Progenitor cell of endocrine pancreas (in vitro differentiated cells): ENCODE measurements around the gene CDYL. TPM values are rescaled to one million over a fixed set of nuclear protein-coding genes. Genes with fewer than 3 reads are reported as not detected.

Experiments used
- DNase-seq: peaks from one replicate; pipeline ENCODE4 v3.0.0; 2021; ENCODE audit warnings: low spot score; ENCODE audit not compliant: unreplicated experiment
- H3K27ac Mint-ChIP-seq: 2 replicates; pipeline ENCODE4 v1.8.0; 2021; ENCODE audit warnings: mild to moderate bottlenecking, moderate library complexity, mixed read lengths
- H3K27me3 Mint-ChIP-seq: 2 replicates; pipeline ENCODE4 v1.8.0; 2021; ENCODE audit warnings: mixed read lengths
- H3K36me3 Mint-ChIP-seq: 2 replicates; pipeline ENCODE4 v1.8.0; 2022; ENCODE audit warnings: mixed read lengths; ENCODE audit not compliant: insufficient read depth
- H3K4me1 Mint-ChIP-seq: 2 replicates; pipeline ENCODE4 v1.8.0; 2021; ENCODE audit warnings: low read depth, mixed read lengths
- H3K4me3 Mint-ChIP-seq: 2 replicates; pipeline ENCODE4 v1.8.0; 2021; ENCODE audit warnings: low read depth, mild to moderate bottlenecking, moderate library complexity, mixed read lengths
- H3K9me3 Mint-ChIP-seq: 2 replicates; pipeline ENCODE4 v1.8.0; 2021; ENCODE audit warnings: low read depth, mixed read lengths
- CTCF ChIP-seq: fragments of 200-600 bp; sonication (generic); IDR thresholded peaks from one replicate; pipeline ENCODE4 v1.5.0; 2021; ENCODE audit warnings: antibody characterized with exemption, mild to moderate bottlenecking; ENCODE audit not compliant: unreplicated experiment
- total RNA-seq: library from RNA; stranded (reverse); gene quantifications from 2 replicates; pipeline ENCODE4 v1.2.1, GENCODE V29; 2021

The CDYL gene
- total RNA-seq, 1 donor from 2014 or later, result 78.3 TPM

GRCh38 chr6:4840169-4840568 is 64.0 kb downstream of the CDYL start:
- Mint-ChIP-seq H3K27me3 (no peaks in the 10 kb centered on the region), H3K9me3 (peaks cover 60% of the 10 kb centered on the region), H3K4me3 (no peak overlapping the region), H3K4me1 (no peaks in the 10 kb centered on the region), H3K27ac (peak overlapping the region; percentile 43), H3K36me3 (peaks cover 55% of the 10 kb centered on the region)
- TF ChIP-seq CTCF, result no peak
- no peak for DNase-seq

GRCh38 chr6:4844108-4844507 is 67.9 kb downstream of the CDYL start:
- no peaks in the 10 kb centered on the region for H3K27me3 Mint-ChIP-seq
- peaks cover 56% of the 10 kb centered on the region for H3K9me3 Mint-ChIP-seq
- H3K4me3 Mint-ChIP-seq, result no peak overlapping the region
- TF ChIP-seq CTCF, result no peak
- peaks cover 17% of the 10 kb centered on the region for H3K4me1 Mint-ChIP-seq
- DNase-seq, result no peak
- no peak overlapping the region for H3K27ac Mint-ChIP-seq
- peaks cover 44% of the 10 kb centered on the region for H3K36me3 Mint-ChIP-seq

GRCh38 chr6:4846387-4846786 is 70.2 kb downstream of the CDYL start:
- peaks cover 35% of the 10 kb centered on the region for H3K9me3 Mint-ChIP-seq
- no peak for DNase-seq

GRCh38 chr6:4848382-4849068 is 72.3 kb downstream of the CDYL start:
- TF ChIP-seq CTCF, result peak; percentile 59
- peaks cover 22% of the 10 kb centered on the region for H3K9me3 Mint-ChIP-seq
- peak overlapping the region; percentile 70 for H3K27ac Mint-ChIP-seq
- no peak overlapping the region for H3K4me3 Mint-ChIP-seq
- H3K4me1 Mint-ChIP-seq, result peaks cover 26% of the 10 kb centered on the region
- no peak for DNase-seq
- no peaks in the 10 kb centered on the region for H3K27me3 Mint-ChIP-seq
- peaks cover 21% of the 10 kb centered on the region for H3K36me3 Mint-ChIP-seq

More at GRCh38 chr6:4846387-4846786, 70.2 kb downstream of the CDYL start:
- TF ChIP-seq CTCF, result no peak
- no peaks in the 10 kb centered on the region for H3K27me3 Mint-ChIP-seq
- peaks cover 29% of the 10 kb centered on the region for H3K36me3 Mint-ChIP-seq
- H3K4me3 Mint-ChIP-seq, result no peak overlapping the region
- peaks cover 22% of the 10 kb centered on the region for H3K4me1 Mint-ChIP-seq
- H3K27ac Mint-ChIP-seq, result no peak overlapping the region

GRCh38 chr6:4849226-4850022 is 73.2 kb downstream of the CDYL start:
- no peak for DNase-seq
- no peak for TF ChIP-seq CTCF
- peaks cover 13% of the 10 kb centered on the region for H3K9me3 Mint-ChIP-seq
- peaks cover 30% of the 10 kb centered on the region for H3K4me1 Mint-ChIP-seq
- peaks cover 13% of the 10 kb centered on the region for H3K36me3 Mint-ChIP-seq
- H3K27me3 Mint-ChIP-seq, result no peaks in the 10 kb centered on the region
- peak overlapping the region; percentile 70 for H3K27ac Mint-ChIP-seq
- H3K4me3 Mint-ChIP-seq, result no peak overlapping the region
